GM21515 (cell line): ENCODE measurements around the gene PIGH.
"Not testable (repeated sequence)": the region's sequence is repeated elsewhere in the genome, so short reads cannot be mapped to it uniquely, and the experiment has no call there.

Experiments
- ATAC-seq: cut with Tn5 transposase; IDR thresholded peaks from one replicate; pipeline ENCODE4 v1.9.1; 2021; ENCODE audit not compliant: unreplicated experiment

PIGH gene

GRCh38 chr14:67555518-67556090 lies 44.5 kb downstream of the PIGH start:
- no peak for ATAC-seq

DNA sequence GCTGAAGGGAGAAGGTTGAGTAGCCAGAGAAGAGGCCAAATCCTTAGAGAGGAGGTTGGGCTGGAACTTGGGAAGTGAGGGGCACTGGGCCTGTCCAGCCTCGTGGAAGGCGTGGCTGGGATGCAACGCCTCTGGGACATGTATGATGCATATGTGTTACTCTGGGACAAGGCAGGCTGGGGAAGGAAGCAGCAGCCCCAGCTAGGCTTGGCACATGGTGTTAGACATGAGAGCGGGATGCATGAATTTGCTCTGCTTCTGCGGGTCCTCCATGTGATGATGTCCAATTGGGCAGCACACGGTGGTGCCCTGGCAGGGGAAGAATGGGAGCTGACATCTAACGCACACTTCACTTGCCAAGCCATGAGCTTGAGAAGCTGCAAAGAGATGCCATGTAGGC lies 45.7 kb downstream of the PIGH start:
- no peak for ATAC-seq

DNA sequence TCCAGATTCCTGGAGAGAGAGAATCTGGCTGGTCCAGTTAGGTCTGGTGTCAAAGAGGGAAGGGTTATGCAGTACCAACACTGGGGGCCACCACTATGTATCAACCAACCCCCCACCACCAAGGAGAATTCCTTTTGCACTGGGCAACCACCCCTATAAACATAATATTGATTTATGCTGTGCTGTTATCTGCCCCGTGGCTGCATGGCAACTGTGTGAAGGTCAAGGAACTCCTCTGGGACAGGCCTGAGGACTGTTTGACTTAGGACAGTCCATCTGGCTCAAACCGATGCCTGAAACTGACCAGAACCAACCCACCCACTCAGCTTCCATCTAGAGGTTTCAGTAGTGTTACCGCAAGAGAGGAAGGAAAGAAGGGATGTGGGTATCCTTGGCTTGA lies 46.5 kb downstream of the PIGH start:
- ATAC-seq, result no peak

- ATAC-seq, result no peak
Measured at GRCh38 chr14:67551940-67552339, 48.1 kb downstream of the PIGH start.

DNA sequence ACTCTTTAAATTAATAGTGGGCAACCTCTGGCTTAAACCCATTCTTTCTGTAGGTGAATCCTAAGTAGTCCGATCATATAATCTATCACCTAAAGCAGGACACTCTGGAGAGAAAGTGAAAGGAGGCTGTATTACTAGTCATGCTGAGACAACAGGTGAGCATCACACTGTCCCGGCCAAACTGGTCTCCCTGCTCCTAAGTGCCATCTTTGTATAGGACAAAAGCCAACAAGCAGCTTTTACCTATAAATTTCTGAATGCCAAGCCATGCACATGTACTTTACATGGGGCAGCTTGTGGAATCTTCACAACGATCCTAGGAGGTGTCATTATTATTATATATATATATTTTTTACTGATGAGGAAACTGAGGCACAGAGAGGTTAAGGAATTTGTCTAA lies 48.9 kb downstream of the PIGH start:
- ATAC-seq, result no peak

DNA sequence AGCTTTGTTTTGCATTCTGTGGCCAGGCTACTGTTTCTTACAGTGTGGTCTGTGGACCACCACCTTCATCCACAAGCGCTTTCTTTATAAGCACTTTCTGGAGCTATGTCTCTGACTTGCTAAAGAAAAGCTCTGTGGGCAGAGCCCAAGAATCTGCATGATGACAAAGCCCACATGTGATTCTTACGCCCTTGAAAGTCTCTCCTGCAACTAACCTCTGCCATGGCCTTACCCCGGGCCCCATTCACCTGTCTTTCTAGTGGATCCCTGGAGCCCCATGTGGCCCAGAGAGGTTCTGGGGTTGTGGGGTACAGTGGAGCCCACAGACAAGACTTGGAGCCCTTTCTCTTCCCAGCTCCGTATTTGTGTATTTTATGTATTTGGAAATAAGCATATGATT lies 50.3 kb downstream of the PIGH start:
- ATAC-seq, result no peak

DNA sequence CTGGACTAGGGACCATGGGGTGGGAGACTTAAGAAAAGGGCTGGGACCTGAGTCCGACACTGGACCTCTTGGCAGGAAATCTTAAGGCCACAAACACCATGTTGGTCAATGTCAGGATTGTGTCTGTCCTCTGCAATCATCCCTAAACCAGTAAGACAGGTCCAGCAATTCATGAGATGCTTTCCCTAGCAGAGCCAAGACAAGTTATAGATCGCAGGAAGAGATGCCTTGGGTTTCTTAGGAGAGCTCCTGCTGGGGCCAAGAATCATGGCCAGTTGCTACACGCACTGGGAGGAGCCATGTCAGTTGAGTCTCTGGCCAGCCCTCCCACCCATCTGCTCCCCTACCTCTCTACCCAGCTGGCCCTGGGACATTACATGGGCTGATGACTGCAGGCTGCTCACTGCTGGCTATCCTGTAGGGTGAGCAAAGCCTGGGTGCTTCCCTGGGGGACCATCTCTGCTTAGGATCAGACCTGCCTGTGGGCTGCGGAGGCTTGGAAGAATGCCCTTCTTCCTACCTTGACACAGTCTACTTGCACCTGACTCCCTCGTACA lies 52.8 kb downstream of the PIGH start:
- ATAC-seq, result no peak

DNA sequence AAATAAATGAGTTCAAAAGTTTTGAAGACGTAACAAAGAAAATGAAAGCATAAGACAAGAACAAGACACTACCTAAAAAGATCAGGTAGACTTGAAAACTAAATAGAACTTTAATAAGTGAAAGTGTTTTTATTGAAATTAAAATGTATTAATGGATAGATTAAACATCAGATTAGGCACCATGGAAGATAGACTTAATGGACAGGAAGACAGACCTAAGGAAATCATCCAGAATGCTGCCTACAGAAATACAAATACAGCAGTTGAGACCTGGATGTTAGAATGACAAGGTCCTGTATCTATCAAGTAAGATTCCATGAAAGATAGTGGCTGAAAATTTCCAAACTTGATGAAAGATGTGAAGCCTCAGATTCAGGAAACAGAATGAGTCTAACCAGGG lies 55.5 kb downstream of the PIGH start:
- no peak for ATAC-seq

- ATAC-seq, result not testable (repeated sequence)
Measured at GRCh38 chr14:67542620-67543019, 57.4 kb downstream of the PIGH start.

- no peak for ATAC-seq
Measured at GRCh38 chr14:67541448-67542387, 58.4 kb downstream of the PIGH start.
